SK-N-SH treated with all-trans-retinoic acid at 6 μM for 48 hours (cell line): Measurements from ENCODE around the gene KRTAP9-1.

ENCODE experiments used
- PPARA ChIP-seq: fragments of 250-450 bp; sonication (Bioruptor Pico); IDR thresholded peaks from 2 replicates; pipeline ENCODE4 v1.5.0; 2020; ENCODE audit warnings: mild to moderate bottlenecking, borderline replicate concordance
- TOX ChIP-seq: fragments of 250-450 bp; sonication (Bioruptor Pico); IDR thresholded peaks from 2 replicates; pipeline ENCODE4 v1.8.0; 2021; ENCODE audit warnings: mild to moderate bottlenecking, moderate library complexity, borderline replicate concordance
- ZNF8 ChIP-seq: fragments of 450-650 bp; formaldehyde crosslinking; IDR thresholded peaks from 2 replicates; pipeline ENCODE4 v1.5.0; 2020; ENCODE audit warnings: mild to moderate bottlenecking, moderate library complexity

- TF ChIP-seq ZNF8 (CRISPR knock-in tag): no peak
- no peak for TF ChIP-seq PPARA (CRISPR knock-in tag)
- no peak for TF ChIP-seq TOX
Observed at GRCh38 chr17:41160648-41161047, 29.0 kb upstream of the KRTAP9-1 start, which contains the start of gene KRTAP4-4.
